Measurements from ENCODE around the gene EML6. TPM values are rescaled to one million over a fixed set of nuclear protein-coding genes. Genes with fewer than 3 reads are reported as not detected.
A peak's percentile ranks its signal among the peaks of the same experiment; 100 is the strongest.

EML6 gene
- total RNA-seq, 1 donor from 2014 or later = 1.6 TPM

- peak; percentile 86 for DNase-seq (ENCODE audit: low read depth)
Measured at GRCh38 chr2:54945391-54946219, 222.1 kb downstream of the EML6 start.

DNA sequence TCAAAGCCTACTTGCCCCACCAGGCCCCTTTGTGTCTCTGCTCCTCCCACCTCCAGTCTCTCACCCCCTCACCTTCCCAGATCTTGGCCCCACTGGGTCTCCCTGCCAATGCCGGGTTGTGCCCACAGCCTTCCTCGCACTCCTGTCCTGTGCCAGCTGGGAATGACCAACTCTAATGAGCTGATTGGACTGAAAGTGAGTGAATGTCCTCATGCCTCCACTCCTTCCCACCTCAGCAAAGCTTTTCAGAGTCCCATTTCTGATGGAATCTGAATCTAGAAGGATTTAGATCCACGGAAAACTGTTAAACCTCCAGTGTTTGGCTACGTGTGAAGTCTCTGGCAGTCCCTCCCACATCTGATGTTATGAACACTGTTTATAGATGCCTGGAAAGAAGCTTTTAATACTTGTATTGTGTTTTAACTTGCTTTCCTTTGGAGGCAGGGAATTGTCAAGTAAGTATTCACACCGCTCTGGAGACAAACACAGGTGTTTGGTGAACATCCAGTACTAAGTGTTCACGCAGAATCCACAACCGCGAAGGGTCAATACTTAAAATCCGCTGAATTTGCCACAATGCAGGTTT lies 222.9 kb downstream of the EML6 start:
- DNase-seq (ENCODE audit: low read depth) = no peak

DNA sequence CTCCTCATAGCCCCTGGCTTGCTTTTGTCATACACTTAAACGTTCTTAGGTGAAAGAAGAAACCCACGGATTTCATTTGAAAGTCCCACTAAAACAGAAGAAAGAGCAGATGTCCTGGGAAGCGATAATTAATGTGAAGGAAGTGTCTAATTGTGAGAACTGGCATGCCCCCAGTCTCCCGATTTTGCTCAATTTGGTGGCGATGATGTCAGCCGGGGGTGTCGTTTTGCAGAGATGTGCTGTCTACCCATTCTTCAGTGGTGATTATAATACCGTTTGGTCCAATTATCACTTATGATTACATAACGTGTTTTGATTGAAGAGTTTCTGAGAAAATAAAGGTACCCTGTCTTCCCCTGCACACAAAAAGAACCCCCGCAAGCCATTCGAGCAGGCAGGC lies 223.7 kb downstream of the EML6 start:
- no peak for DNase-seq (ENCODE audit: low read depth)

DNA sequence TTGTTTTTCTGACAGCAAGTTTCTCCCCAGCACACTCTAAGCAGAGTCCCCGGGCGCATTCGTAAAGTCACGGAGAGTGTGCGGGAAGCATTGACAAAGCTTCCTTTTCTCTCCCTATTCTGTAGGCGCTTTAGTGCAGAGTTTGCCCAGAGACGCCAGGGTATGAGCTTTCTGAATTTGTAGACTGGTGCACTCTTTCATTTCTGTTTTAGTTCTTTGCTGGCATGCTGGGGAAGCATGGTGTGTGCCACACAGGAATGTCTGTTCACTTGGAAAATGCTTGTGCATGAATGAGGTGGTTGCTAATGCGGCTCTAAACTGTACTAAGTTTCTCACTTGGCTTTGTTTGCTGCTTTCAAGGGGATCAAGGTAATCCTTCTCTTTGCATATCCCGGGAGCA lies 224.2 kb downstream of the EML6 start:
- DNase-seq (ENCODE audit: low read depth) = no peak

- DNase-seq (ENCODE audit: low read depth) = no peak
Measured at GRCh38 chr2:54948120-54948519, 224.7 kb downstream of the EML6 start.

- DNase-seq (ENCODE audit: low read depth) = peak; percentile 33
Measured at GRCh38 chr2:54949431-54949830, 226.0 kb downstream of the EML6 start.

GRCh38 chr2:54950811-54951210 lies 227.3 kb downstream of the EML6 start:
- no peak for DNase-seq (ENCODE audit: low read depth)

DNA sequence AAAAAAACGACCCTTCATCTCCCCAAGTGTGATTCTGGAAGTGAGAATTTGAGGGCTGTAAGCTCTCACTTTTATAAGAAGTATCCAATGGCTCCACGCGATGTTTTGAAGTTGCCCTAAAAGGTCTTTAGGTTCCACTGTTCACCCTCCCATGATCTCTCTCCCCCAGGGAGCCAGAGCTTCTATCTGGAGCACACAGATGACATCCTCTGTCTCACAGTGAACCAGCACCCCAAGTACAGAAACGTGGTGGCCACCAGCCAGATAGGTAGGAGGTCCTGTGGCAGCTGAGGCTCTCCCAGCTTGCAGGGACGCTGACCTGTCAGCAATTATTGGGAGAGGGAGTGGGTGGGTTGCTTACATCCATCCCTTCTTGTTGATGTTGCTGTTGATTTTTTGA lies 229.0 kb downstream of the EML6 start:
- DNase-seq (ENCODE audit: low read depth) = no peak

DNA sequence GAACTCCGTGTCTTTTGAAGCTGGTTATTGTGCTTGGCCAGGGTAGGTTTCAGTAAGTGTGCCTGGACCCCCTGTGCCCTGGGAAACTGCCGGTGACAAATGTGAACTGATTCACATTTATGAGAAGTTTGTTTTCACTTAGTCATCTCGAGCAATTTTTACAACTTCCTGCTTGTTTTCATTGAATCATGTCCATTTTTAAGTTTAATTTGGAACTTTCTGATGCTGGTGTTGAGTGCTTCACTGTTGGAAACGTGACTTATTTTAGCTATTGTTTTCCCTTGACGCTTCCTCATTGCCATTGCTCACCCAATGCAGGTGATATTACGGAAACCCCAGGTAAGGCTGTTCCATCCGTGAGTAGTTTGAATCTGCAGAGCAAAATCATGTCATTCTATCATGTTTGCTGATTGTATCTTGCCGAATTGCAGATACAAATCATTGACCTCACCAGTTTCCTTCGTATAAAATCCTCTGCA lies 229.6 kb downstream of the EML6 start:
- peak; percentile 48 for DNase-seq (ENCODE audit: low read depth)

GRCh38 chr2:54954158-54954557 lies 230.7 kb downstream of the EML6 start:
- no peak for DNase-seq (ENCODE audit: low read depth)

- DNase-seq (ENCODE audit: low read depth) = no peak
Measured at GRCh38 chr2:54954705-54955357, 231.4 kb downstream of the EML6 start.

GRCh38 chr2:54955358-54956110 lies 232.1 kb downstream of the EML6 start:
- DNase-seq (ENCODE audit: low read depth) = no peak

DNA sequence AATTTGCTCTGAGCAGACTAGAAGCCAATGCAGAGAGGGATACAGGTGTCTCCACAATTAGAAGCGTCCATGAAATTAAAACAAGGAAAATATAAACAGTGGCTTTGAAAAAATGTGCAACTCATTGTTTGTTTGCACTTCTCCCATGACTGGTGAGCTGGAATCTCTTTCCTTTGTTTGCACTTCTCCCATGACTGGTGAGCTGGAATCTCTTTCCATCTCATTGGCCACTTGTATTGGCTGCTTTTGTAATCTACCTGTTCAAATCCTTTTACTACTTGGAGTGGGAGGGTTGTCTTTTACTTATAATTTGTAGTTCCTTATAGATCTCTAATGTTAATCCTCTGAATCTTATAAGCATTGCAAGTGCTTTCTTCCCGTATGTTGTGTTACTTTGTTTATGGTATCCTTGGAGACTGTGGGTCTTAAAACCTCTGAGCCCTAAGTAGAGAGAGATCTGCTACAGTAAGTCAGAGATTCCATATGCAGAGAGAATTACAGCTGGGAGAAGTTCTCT lies 232.7 kb downstream of the EML6 start:
- DNase-seq (ENCODE audit: low read depth) = peak; percentile 67

- no peak for DNase-seq (ENCODE audit: low read depth)
Measured at GRCh38 chr2:54957321-54957999, 234.0 kb downstream of the EML6 start.

GRCh38 chr2:54958717-54959371 lies 235.4 kb downstream of the EML6 start:
- DNase-seq (ENCODE audit: low read depth) = no peak

- DNase-seq (ENCODE audit: low read depth) = no peak
Measured at GRCh38 chr2:54960164-54960563, 236.7 kb downstream of the EML6 start.

- no peak for DNase-seq (ENCODE audit: low read depth)
Measured at GRCh38 chr2:54962511-54962910, 239.0 kb downstream of the EML6 start.

GRCh38 chr2:54962935-54963440 lies 239.5 kb downstream of the EML6 start:
- no peak for DNase-seq (ENCODE audit: low read depth)

- DNase-seq (ENCODE audit: low read depth) = no peak
Measured at GRCh38 chr2:54963476-54963875, 240.0 kb downstream of the EML6 start.

- peak; percentile 42 for DNase-seq (ENCODE audit: low read depth)
Measured at GRCh38 chr2:54964271-54964670, 240.8 kb downstream of the EML6 start.

DNA sequence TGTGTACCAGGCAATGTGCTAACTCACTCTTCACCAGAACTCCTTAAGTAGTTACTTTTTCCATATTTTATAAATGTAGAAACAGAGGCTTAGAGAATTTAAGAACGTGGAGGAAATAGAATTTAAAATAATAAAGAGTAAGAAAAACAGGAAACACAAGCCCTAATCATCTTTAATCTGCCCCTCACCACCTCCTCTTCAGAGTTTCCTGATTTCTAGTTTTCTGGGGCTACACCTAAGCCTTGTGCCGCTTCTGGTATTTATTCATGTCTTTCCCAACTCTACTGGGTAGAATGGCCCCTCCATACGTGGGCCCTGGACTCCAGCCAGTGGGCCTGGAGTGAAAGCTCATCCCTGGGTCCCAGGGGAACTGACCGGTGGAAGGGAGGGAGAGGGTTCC lies 241.4 kb downstream of the EML6 start:
- no peak for DNase-seq (ENCODE audit: low read depth)

Measured in renal cortical epithelial cell (primary cell).